ENCODE measurements around the gene B3GALNT1. TPM values are rescaled to one million over a fixed set of nuclear protein-coding genes. Genes with fewer than 3 reads are reported as not detected.

The B3GALNT1 gene
- total RNA-seq, 4 donors from 2014 or later: 3.7 to 6.2 (median 5.5) TPM

DNA sequence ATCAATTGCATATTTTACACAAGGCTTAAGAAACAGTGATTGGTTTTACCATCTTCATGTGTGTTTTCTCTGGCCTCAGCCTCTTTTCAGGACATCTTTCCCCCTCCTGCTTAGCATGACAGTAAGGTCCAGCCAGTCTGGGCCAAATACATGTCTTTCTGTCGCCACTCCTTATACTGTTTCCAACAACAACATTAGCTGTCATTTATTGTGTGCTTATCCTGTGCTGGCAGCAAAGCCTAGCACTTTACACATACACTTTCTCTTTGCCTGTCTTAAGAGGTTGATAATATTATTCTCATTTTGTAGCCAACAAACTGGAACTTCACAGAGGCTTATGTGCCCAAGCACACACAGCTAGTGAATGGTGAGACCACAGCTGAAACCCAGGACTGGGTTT is 37.8 kb downstream of the B3GALNT1 start:
- TF ChIP-seq, protein P1, sequence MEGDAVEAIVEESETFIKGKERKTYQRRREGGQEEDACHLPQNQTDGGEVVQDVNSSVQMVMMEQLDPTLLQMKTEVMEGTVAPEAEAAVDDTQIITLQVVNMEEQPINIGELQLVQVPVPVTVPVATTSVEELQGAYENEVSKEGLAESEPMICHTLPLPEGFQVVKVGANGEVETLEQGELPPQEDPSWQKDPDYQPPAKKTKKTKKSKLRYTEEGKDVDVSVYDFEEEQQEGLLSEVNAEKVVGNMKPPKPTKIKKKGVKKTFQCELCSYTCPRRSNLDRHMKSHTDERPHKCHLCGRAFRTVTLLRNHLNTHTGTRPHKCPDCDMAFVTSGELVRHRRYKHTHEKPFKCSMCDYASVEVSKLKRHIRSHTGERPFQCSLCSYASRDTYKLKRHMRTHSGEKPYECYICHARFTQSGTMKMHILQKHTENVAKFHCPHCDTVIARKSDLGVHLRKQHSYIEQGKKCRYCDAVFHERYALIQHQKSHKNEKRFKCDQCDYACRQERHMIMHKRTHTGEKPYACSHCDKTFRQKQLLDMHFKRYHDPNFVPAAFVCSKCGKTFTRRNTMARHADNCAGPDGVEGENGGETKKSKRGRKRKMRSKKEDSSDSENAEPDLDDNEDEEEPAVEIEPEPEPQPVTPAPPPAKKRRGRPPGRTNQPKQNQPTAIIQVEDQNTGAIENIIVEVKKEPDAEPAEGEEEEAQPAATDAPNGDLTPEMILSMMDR (IDR thresholded peaks at IDR 0.05): no peak
- TF ChIP-seq POLR2A (IDR thresholded peaks at IDR 0.05; ENCODE audit: low read depth): no peak
- no peak for TF ChIP-seq POLR2AphosphoS5 (IDR thresholded peaks at IDR 0.05)
- TF ChIP-seq EP300 (IDR thresholded peaks at IDR 0.05): no peak

DNA sequence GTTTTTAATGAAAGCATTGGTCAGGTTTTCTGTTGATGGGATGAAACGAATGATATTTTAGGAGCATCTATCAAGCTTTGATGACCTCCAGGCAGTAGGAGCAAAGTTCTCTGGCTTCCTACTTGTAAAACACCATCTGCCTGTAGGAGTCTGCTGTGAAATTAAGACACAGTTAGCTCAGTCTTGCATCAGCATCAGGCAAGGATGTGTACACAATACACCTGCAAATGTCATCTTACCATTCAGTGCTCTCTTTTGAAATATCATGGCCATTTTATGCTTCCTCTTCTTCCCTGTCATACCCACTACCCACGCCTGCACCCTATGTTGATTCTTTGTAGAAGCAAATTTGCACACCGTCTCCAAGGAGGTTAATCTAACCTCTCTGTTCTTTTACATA is 38.2 kb downstream of the B3GALNT1 start:
- WGBS: 84% methylated on average over 3 of the region's 3 CpGs
- Histone ChIP-seq H3K36me3 (peaks cover 0 to 24% (median 8%) of the 10 kb centered on the region in 4 donors), H3K27ac (replicated peaks in 1 of 4) (no peak overlapping the region), H3K27me3 (no peaks in the 10 kb centered on the region), H3K9me3 (no peaks in the 10 kb centered on the region), H3K4me1 (peaks cover 0 to 17% (median 2%) of the 10 kb centered on the region in 4 donors), H3K4me3 (no peak overlapping the region)
- TF ChIP-seq POLR2A (IDR thresholded peaks at IDR 0.05; ENCODE audit: low read depth) (no peak), POLR2AphosphoS5 (IDR thresholded peaks at IDR 0.05) (no peak), EP300 (IDR thresholded peaks at IDR 0.05) (no peak)
- TF ChIP-seq, protein P1 (IDR thresholded peaks at IDR 0.05): no peak
- no peak for DNase-seq (ENCODE audit: extremely low spot score)
- intact Hi-C loops (cut with DNase I): no loop called here

More for the DNA sequence above, 37.8 kb downstream of the B3GALNT1 start:
- Histone ChIP-seq H3K4me1 (peaks cover 0 to 17% (median 2%) of the 10 kb centered on the region in 4 donors), H3K27ac (replicated peaks in 1 of 4) (no peak overlapping the region), H3K36me3 (peaks cover 0 to 24% (median 8%) of the 10 kb centered on the region in 4 donors), H3K4me3 (no peak overlapping the region), H3K9me3 (no peaks in the 10 kb centered on the region), H3K27me3 (no peaks in the 10 kb centered on the region)
- no peak for DNase-seq (ENCODE audit: extremely low spot score)
- intact Hi-C loops (cut with DNase I): no loop called here
- 79% methylated on average over 1 of the region's 1 CpG for WGBS

GRCh38 chr3:161064413-161064812 is 40.7 kb downstream of the B3GALNT1 start:
- peaks cover 0 to 12% (median 5%) of the 10 kb centered on the region in 4 donors for H3K36me3 ChIP-seq
- no peak for TF ChIP-seq EP300 (IDR thresholded peaks at IDR 0.05)
- no peaks in the 10 kb centered on the region for H3K9me3 ChIP-seq
- DNase-seq (ENCODE audit: extremely low spot score): no peak
- WGBS: 85% methylated on average over 5 of the region's 5 CpGs
- peaks cover 0 to 2% (median 0%) of the 10 kb centered on the region in 4 donors for H3K4me1 ChIP-seq
- no peak overlapping the region for H3K4me3 ChIP-seq
- intact Hi-C loops (cut with DNase I): no loop called here
- no peaks in the 10 kb centered on the region for H3K27me3 ChIP-seq
- H3K27ac ChIP-seq (replicated peaks in 1 of 4): no peak overlapping the region

GRCh38 chr3:161054860-161055604 is 50.1 kb downstream of the B3GALNT1 start:
- H3K27ac ChIP-seq (replicated peaks in 1 of 4): no peak overlapping the region
- 83% methylated on average over 5 of the region's 5 CpGs for WGBS
- intact Hi-C loops (cut with DNase I): no loop called here
- H3K4me1 ChIP-seq: no peaks in the 10 kb centered on the region
- TF ChIP-seq POLR2AphosphoS5 (IDR thresholded peaks at IDR 0.05) (no peak), EP300 (IDR thresholded peaks at IDR 0.05) (no peak), POLR2A (IDR thresholded peaks at IDR 0.05; ENCODE audit: low read depth) (no peak)
- TF ChIP-seq, protein P1 (IDR thresholded peaks at IDR 0.05): no peak
- H3K9me3 ChIP-seq: no peaks in the 10 kb centered on the region
- no peak overlapping the region for H3K4me3 ChIP-seq
- no peaks in the 10 kb centered on the region for H3K27me3 ChIP-seq
- no peak for DNase-seq (ENCODE audit: extremely low spot score)
- H3K36me3 ChIP-seq: no peaks in the 10 kb centered on the region

DNA sequence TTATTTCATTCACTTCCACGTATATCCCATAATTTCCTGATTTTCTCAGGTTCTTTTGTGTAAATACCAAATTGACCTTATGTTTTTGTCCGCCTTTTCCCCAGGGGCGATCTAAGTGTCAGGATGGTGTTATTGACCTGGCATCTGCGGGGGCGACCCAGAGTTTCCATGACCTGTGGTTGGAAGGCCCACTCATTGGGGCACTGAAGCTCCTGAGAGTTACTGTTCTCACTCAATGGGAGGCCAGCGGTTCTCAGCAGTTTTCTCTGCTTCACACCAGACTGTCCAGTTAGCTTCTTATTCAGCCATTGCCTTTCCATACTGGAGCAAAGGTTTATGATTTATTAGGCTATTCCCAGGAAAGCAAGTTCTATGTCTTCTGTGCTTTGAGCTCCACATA is 53.3 kb downstream of the B3GALNT1 start:
- no peak for DNase-seq (ENCODE audit: extremely low spot score)
- intact Hi-C loops (cut with DNase I): no loop called here
- Histone ChIP-seq H3K4me3 (no peak overlapping the region), H3K36me3 (no peaks in the 10 kb centered on the region), H3K9me3 (no peaks in the 10 kb centered on the region), H3K4me1 (no peaks in the 10 kb centered on the region), H3K27ac (replicated peaks in 1 of 4) (no peak overlapping the region), H3K27me3 (no peaks in the 10 kb centered on the region)
- TF ChIP-seq POLR2A (IDR thresholded peaks at IDR 0.05; ENCODE audit: low read depth): no peak
- 91% methylated on average over 6 of the region's 6 CpGs for WGBS
